ENCODE data around the gene CRB1.

GRCh38 chr1:197462539-197462938 lies 194.5 kb downstream of the CRB1 start:
- no peak for TF ChIP-seq CTCF (IDR thresholded peaks at IDR 0.05; ENCODE audit: low read depth, low read length, poor library complexity, severe bottlenecking)
- no peak for TF ChIP-seq EZH2phosphoT487 (IDR thresholded peaks at IDR 0.05; ENCODE audit: borderline replicate concordance, low read length)

All from DOHH2 (cell line).